A673 (cell line): ENCODE data around the gene COL9A1. TPM values are rescaled to one million over a fixed set of nuclear protein-coding genes. Genes with fewer than 3 reads are reported as not detected.

ENCODE experiments used
- BruUV-seq: library from RNA; stranded (reverse); fragments of 400-500 nt; replicated peaks from 2 replicates; lab custom pipeline; 2021; lab: Mats Ljungman, UMichigan
- CTCF ChIA-PET: fragments of 300-600 bp; sonication (Branson Sonifier 250); formaldehyde crosslinking; loops from one replicate; lab custom pipeline; 2022; ENCODE audit warnings: antibody characterized with exemption; lab: Charles Lee
- POLR2A ChIA-PET: fragments of 300-600 bp; sonication (Branson Sonifier 250); formaldehyde crosslinking; loops from one replicate; lab custom pipeline; 2022; ENCODE audit warnings: antibody characterized with exemption; ENCODE audit not compliant: low non-redundant PET; lab: Charles Lee
- DNase-seq: peaks from one replicate; pipeline ENCODE4 v3.0.0-alpha.2; 2015; ENCODE audit warnings: low spot score
- H3K27ac ChIP-seq: fragments of 200-600 bp; sonication (generic); 2 replicates; pipeline ENCODE4 v1.5.1; 2016; ENCODE audit warnings: mixed run types, low read depth, mild to moderate bottlenecking, mixed read lengths, antibody characterized with exemption, low read length; ENCODE audit not compliant: poor library complexity, severe bottlenecking
- H3K27me3 ChIP-seq: fragments of 200-600 bp; sonication (generic); replicated peaks from 2 replicates; pipeline ENCODE4 v1.6.1; 2017; ENCODE audit warnings: mixed run types, low read depth, mild to moderate bottlenecking, mixed read lengths, antibody characterized with exemption, low read length; ENCODE audit not compliant: insufficient read depth, poor library complexity
- H3K36me3 ChIP-seq: fragments of 200-600 bp; sonication (generic); 2 replicates; pipeline ENCODE4 v1.6.1; 2016; ENCODE audit warnings: mixed run types, mild to moderate bottlenecking, mixed read lengths, antibody characterized with exemption, low read length; ENCODE audit not compliant: insufficient read depth, poor library complexity, severe bottlenecking
- H3K4me1 ChIP-seq: fragments of 200-600 bp; sonication (generic); 2 replicates; pipeline ENCODE4 v1.6.1; 2017; ENCODE audit warnings: mixed run types, mild to moderate bottlenecking, mixed read lengths, antibody characterized with exemption, low read length; ENCODE audit not compliant: insufficient read depth, poor library complexity, severe bottlenecking
- H3K4me3 ChIP-seq: fragments of 200-600 bp; sonication (generic); 2 replicates; pipeline ENCODE4 v1.5.1; 2016; ENCODE audit warnings: low read depth, mixed run types, mild to moderate bottlenecking, mixed read lengths, low read length; ENCODE audit not compliant: poor library complexity, severe bottlenecking
- H3K9me3 ChIP-seq: fragments of 200-600 bp; sonication (generic); 2 replicates; pipeline ENCODE4 v1.6.1; 2016; ENCODE audit warnings: mixed run types, low read depth, mild to moderate bottlenecking, mixed read lengths, antibody characterized with exemption, low read length; ENCODE audit not compliant: poor library complexity, severe bottlenecking
- EZH2 ChIP-seq: fragments of 200-600 bp; sonication (generic); IDR thresholded peaks from 2 replicates; pipeline ENCODE4 v1.6.1; 2017; ENCODE audit warnings: borderline replicate concordance, low read depth, mild to moderate bottlenecking, mixed read lengths, antibody characterized with exemption, low read length; ENCODE audit not compliant: poor library complexity, severe bottlenecking
- intact Hi-C: fragments of 100-400 bp; cut with micrococcal nuclease; formaldehyde crosslinking; loops from one replicate; pipeline ENCODE4 v1.10.0; 2022; ENCODE audit not compliant: unreplicated experiment
- total RNA-seq: library from RNA; stranded (reverse); gene quantifications from 2 replicates; pipeline ENCODE4 v1.2.3, GENCODE V29; 2021
- TF ChIP-seq, protein P1 (sequence below): fragments of 300-800, 200-600 bp; sonication (generic); conservative IDR thresholded peaks from 2 replicates; pipeline ENCODE4 v1.5.1; 2017; ENCODE audit warnings: low read depth, mild to moderate bottlenecking, antibody characterized with exemption, low read length, moderate library complexity, mixed read lengths

The COL9A1 gene
- total RNA-seq, 1 experiment from 2014 or later: not detected

DNA sequence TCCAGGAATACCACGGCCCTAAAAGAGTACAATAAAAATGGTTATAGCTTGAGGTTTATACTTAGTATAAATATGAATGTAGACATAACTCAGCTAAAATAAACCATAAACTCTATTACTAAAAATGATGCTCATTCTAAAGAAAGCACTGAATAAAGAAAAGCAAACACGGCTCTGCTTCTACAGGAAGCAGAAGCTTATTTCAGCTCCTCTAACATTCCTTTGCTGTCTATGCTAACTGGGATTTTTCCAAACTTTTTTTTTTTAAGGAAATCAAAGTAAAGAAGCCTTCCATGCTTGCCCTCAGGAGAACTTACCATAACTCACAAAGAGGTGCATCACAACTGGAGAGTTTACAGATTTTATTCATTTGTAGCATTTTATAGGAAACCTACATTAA lies 30.8 kb downstream of the COL9A1 start:
- no TSS peak for BruUV-seq
- ChIA-PET POLR2A (no interaction called here), CTCF (no interaction called here)
- H3K36me3 ChIP-seq: no peaks in the 10 kb centered on the region
- peaks cover 26% of the 10 kb centered on the region for H3K4me1 ChIP-seq
- H3K9me3 ChIP-seq: no peaks in the 10 kb centered on the region
- intact Hi-C loops: no loop called here
- H3K27ac ChIP-seq: no peak overlapping the region
- TF ChIP-seq EZH2: no peak
- TF ChIP-seq, protein P1, sequence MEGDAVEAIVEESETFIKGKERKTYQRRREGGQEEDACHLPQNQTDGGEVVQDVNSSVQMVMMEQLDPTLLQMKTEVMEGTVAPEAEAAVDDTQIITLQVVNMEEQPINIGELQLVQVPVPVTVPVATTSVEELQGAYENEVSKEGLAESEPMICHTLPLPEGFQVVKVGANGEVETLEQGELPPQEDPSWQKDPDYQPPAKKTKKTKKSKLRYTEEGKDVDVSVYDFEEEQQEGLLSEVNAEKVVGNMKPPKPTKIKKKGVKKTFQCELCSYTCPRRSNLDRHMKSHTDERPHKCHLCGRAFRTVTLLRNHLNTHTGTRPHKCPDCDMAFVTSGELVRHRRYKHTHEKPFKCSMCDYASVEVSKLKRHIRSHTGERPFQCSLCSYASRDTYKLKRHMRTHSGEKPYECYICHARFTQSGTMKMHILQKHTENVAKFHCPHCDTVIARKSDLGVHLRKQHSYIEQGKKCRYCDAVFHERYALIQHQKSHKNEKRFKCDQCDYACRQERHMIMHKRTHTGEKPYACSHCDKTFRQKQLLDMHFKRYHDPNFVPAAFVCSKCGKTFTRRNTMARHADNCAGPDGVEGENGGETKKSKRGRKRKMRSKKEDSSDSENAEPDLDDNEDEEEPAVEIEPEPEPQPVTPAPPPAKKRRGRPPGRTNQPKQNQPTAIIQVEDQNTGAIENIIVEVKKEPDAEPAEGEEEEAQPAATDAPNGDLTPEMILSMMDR: no peak
- no peak for DNase-seq
- H3K4me3 ChIP-seq: no peak overlapping the region
- no peaks in the 10 kb centered on the region for H3K27me3 ChIP-seq

- CTCF ChIA-PET: interaction anchor here (0.9 to 1.0 kb wide), 2 partner anchors 50 to 416 kb away, joined by 3 read pairs; no protein-coding TSS in a partner anchor
- no peaks in the 10 kb centered on the region for H3K9me3 ChIP-seq
- TF ChIP-seq, protein P1: no peak
- TF ChIP-seq EZH2: no peak
- H3K27ac ChIP-seq: no peak overlapping the region
- no peaks in the 10 kb centered on the region for H3K27me3 ChIP-seq
- POLR2A ChIA-PET: no interaction called here
- peak; percentile 94 for DNase-seq
- intact Hi-C loops: no loop called here
- H3K4me1 ChIP-seq: peaks cover 26% of the 10 kb centered on the region
- no peaks in the 10 kb centered on the region for H3K36me3 ChIP-seq
- H3K4me3 ChIP-seq: no peak overlapping the region
- no TSS peak for BruUV-seq
Measured at GRCh38 chr6:70270287-70271005, 32.4 kb downstream of the COL9A1 start.

DNA sequence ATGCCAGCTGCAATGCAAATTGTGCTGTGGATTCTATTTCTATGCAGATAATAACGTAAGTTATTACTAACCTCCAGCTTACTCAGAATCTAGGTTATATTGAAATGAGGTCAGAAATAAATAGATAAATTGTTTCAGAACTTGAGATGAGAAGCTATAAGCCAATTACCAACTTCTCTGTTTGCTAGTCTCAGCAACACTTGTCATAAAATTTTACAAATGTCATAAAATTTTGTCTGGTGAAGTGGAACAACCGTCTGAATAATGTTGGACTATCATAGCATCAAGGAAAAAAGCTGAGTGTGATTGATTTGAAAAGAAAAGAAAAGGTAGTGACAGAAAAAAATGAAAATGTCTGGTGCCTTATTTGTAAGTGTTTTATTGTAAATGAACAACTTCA lies 36.7 kb downstream of the COL9A1 start:
- Histone ChIP-seq H3K9me3 (no peaks in the 10 kb centered on the region), H3K27me3 (peaks cover 10% of the 10 kb centered on the region), H3K4me3 (no peak overlapping the region), H3K27ac (no peak overlapping the region), H3K36me3 (no peaks in the 10 kb centered on the region), H3K4me1 (peaks cover 19% of the 10 kb centered on the region)
- ChIA-PET POLR2A (no interaction called here), CTCF (no interaction called here)
- intact Hi-C loops: no loop called here
- no TSS peak for BruUV-seq
- no peak for DNase-seq
- no peak for TF ChIP-seq EZH2
- TF ChIP-seq, protein P1: no peak
